Natural killer cell (primary cell): ENCODE results near the gene CPSF6. TPM values are rescaled to one million over a fixed set of nuclear protein-coding genes. Genes with fewer than 3 reads are reported as not detected.

Source experiments
- ATAC-seq, 3 donors: fragments of 150-1000 bp in 2 of 3; fragments of 200-7000 bp in 1 of 3; cut with Tn5 transposase; 1 replicate in 1 of 3; 2 replicates in 2 of 3; pipeline ENCODE4 v1.10.0; 2021; ENCODE audit warnings: mild to moderate bottlenecking in 2 of 3, moderate library complexity in 2 of 3
- DNase-seq, 2 donors: peaks; one replicate each; pipeline versions ENCODE4 v3.0.0 to v3.0.0-alpha.2; 2013 to 2021; ENCODE audit warnings: mixed read lengths in 1 of 2
- H3K27ac ChIP-seq: one replicate; pipeline ENCODE4 v1.5.1; 2013; ENCODE audit warnings: mild to moderate bottlenecking, low read length
- H3K27me3 ChIP-seq: one replicate; pipeline ENCODE4 v1.6.1; 2013; ENCODE audit warnings: low read length; ENCODE audit not compliant: control insufficient read depth, insufficient read depth
- H3K36me3 ChIP-seq: one replicate; pipeline ENCODE4 v1.6.1; 2013; ENCODE audit warnings: low read length; ENCODE audit not compliant: control insufficient read depth, insufficient read depth
- H3K4me1 ChIP-seq: one replicate; pipeline ENCODE4 v1.6.1; 2013; ENCODE audit warnings: low read length; ENCODE audit not compliant: control insufficient read depth, insufficient read depth
- H3K4me3 ChIP-seq: one replicate; pipeline ENCODE4 v1.5.1; 2013; ENCODE audit warnings: low read length
- H3K9me3 ChIP-seq: one replicate; pipeline ENCODE4 v1.6.1; 2013; ENCODE audit warnings: low read length; ENCODE audit not compliant: control insufficient read depth, insufficient read depth
- H3K27ac Mint-ChIP-seq, 2 donors: one replicate each; pipeline ENCODE4 v1.8.0; 2022; ENCODE audit warnings: mild to moderate bottlenecking in 2 of 2, mixed read lengths in 2 of 2, moderate library complexity in 1 of 2
- H3K27me3 Mint-ChIP-seq, 2 donors: one replicate each; pipeline ENCODE4 v1.8.0; 2022; ENCODE audit warnings: low read depth in 2 of 2, mixed read lengths in 2 of 2
- H3K36me3 Mint-ChIP-seq: one replicate; pipeline ENCODE4 v1.8.0; 2022; ENCODE audit warnings: mixed read lengths
- H3K4me1 Mint-ChIP-seq, 2 donors: one replicate each; pipeline ENCODE4 v1.8.0; 2022; ENCODE audit warnings: mixed read lengths in 2 of 2
- H3K4me3 Mint-ChIP-seq: one replicate; pipeline ENCODE4 v1.8.0; 2022; ENCODE audit warnings: mild to moderate bottlenecking, moderate library complexity, mixed read lengths
- H3K9me3 Mint-ChIP-seq, 2 donors: one replicate each; pipeline ENCODE4 v1.8.0; 2022; ENCODE audit warnings: mixed read lengths in 2 of 2
- WGBS: methylation state at CpG from one replicate; pipeline ENCODE4 v1.1.7; 2013; ENCODE audit warnings: missing lambda C conversion rate; ENCODE audit not compliant: insufficient coverage; 5-methylcytosine and 5-hydroxymethylcytosine counted together
- intact Hi-C: fragments of 100-400 bp; cut with micrococcal nuclease; formaldehyde crosslinking; loops from one replicate; pipeline ENCODE4 v1.14.2; 2022
- total RNA-seq, 4 donors: library from RNA; stranded (reverse); fragments of 120-200 nt in 1 of 4; gene quantifications; one replicate each; pipeline versions ENCODE4 v1.2.3 to v1.2.4, GENCODE V29; 2013 to 2022
- TF ChIP-seq, protein P1 (sequence below): fragments of 200-600 bp; IDR thresholded peaks from one replicate; pipeline ENCODE4 v1.8.0; 2022; ENCODE audit warnings: antibody characterized with exemption

Gene CPSF6
- total RNA-seq, 3 donors from 2014 or later (not counting 1 experiment from before 2014, with no cell fraction given): 88.5 to 99.4 (median 95.4) TPM

DNA sequence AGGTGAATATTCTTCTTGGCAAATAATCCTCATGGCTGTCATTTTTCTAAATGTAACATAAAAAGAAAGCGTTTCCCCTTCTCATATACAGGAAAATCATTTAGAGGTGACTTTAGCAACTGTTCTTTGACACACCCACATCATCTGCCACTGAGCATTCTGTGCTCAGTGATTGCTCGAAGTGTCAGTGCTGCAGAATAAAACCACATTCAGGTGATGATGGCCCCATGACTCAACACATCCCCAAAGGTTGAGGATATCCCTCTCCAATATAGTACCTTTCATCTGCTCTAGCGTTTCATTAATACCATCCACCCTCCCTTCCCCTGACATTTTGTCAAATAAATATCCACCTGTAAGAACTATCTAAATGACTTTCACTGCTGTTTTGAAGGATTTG, 28.7 kb upstream of the CPSF6 start:
- no peaks in the 10 kb centered on the region for H3K36me3 Mint-ChIP-seq
- ATAC-seq (no peak), DNase-seq (no peak)
- no peak overlapping the region for H3K27ac Mint-ChIP-seq
- TF ChIP-seq, protein P1, sequence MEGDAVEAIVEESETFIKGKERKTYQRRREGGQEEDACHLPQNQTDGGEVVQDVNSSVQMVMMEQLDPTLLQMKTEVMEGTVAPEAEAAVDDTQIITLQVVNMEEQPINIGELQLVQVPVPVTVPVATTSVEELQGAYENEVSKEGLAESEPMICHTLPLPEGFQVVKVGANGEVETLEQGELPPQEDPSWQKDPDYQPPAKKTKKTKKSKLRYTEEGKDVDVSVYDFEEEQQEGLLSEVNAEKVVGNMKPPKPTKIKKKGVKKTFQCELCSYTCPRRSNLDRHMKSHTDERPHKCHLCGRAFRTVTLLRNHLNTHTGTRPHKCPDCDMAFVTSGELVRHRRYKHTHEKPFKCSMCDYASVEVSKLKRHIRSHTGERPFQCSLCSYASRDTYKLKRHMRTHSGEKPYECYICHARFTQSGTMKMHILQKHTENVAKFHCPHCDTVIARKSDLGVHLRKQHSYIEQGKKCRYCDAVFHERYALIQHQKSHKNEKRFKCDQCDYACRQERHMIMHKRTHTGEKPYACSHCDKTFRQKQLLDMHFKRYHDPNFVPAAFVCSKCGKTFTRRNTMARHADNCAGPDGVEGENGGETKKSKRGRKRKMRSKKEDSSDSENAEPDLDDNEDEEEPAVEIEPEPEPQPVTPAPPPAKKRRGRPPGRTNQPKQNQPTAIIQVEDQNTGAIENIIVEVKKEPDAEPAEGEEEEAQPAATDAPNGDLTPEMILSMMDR: no peak
- H3K4me3 Mint-ChIP-seq: no peak overlapping the region
- H3K9me3 ChIP-seq: no peaks in the 10 kb centered on the region
- no peak overlapping the region for H3K4me3 ChIP-seq
- H3K27ac ChIP-seq: no peak overlapping the region
- H3K36me3 ChIP-seq: no peaks in the 10 kb centered on the region
- H3K9me3 Mint-ChIP-seq: no peaks in the 10 kb centered on the region
- intact Hi-C loops: no loop called here
- H3K4me1 ChIP-seq: no peaks in the 10 kb centered on the region
- peaks cover 5 to 11% of the 10 kb centered on the region in 2 donors for H3K27me3 Mint-ChIP-seq
- WGBS: 83% methylated on average over 3 of the region's 3 CpGs
- no peaks in the 10 kb centered on the region for H3K27me3 ChIP-seq
- H3K4me1 Mint-ChIP-seq: no peaks in the 10 kb centered on the region

DNA sequence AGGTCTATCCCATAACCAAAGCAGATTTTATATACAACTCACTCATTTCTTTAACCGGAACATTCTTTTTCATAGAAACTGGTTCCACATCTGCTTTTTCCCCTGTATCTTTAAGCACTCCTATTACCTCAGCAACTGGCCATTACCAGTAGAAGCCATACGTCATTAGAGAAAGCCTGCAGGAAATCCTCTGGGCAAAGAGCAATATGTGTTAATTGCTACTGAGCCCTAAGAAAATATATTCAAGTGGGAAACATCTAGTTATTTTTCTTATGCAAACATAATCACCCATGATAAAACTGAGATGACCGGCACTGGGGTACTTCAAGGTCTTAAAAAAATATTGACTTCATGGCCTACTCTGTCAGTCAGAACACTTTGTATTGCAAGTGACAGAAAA, 28.2 kb upstream of the CPSF6 start:
- no peak for DNase-seq
- no peak overlapping the region for H3K27ac Mint-ChIP-seq

DNA sequence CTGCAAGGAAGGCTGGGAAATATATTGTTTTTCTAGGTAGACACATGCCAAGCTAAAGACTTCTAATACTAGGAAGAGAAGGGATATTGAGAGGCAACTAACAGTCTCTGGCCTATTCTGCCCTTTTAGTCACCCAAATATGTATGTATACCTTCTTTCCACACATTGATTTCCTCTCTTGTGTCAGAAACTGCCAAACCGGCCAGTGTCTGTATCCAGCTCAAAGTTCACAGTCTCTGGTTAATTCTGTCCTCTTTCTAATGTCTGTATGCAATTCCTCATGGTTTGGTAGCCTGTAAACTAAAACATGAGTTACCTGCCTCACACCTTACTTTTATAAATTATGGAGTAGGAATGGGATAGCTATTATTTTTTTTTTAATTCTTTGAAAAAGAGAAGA, 25.2 kb upstream of the CPSF6 start:
- TF ChIP-seq, protein P1: no peak
- WGBS: 73% methylated on average over 1 of the region's 1 CpG
- no peaks in the 10 kb centered on the region for H3K4me1 Mint-ChIP-seq
- Histone ChIP-seq H3K27ac (no peak overlapping the region), H3K9me3 (no peaks in the 10 kb centered on the region), H3K36me3 (no peaks in the 10 kb centered on the region), H3K4me3 (no peak overlapping the region), H3K27me3 (no peaks in the 10 kb centered on the region), H3K4me1 (no peaks in the 10 kb centered on the region)
- no peak for ATAC-seq
- H3K36me3 Mint-ChIP-seq: no peaks in the 10 kb centered on the region
- H3K27me3 Mint-ChIP-seq: peaks cover 5 to 11% of the 10 kb centered on the region in 2 donors
- H3K9me3 Mint-ChIP-seq: no peaks in the 10 kb centered on the region
- intact Hi-C loops: no loop called here
- H3K4me3 Mint-ChIP-seq: no peak overlapping the region
- no peak for DNase-seq
- H3K27ac Mint-ChIP-seq: no peak overlapping the region

More for the DNA sequence above, 28.2 kb upstream of the CPSF6 start:
- H3K9me3 Mint-ChIP-seq: no peaks in the 10 kb centered on the region
- no peaks in the 10 kb centered on the region for H3K36me3 ChIP-seq
- no peak for ATAC-seq
- intact Hi-C loops: no loop called here
- H3K9me3 ChIP-seq: no peaks in the 10 kb centered on the region
- no peak overlapping the region for H3K27ac ChIP-seq
- H3K36me3 Mint-ChIP-seq: no peaks in the 10 kb centered on the region
- H3K4me3 ChIP-seq: no peak overlapping the region
- peaks cover 5 to 11% of the 10 kb centered on the region in 2 donors for H3K27me3 Mint-ChIP-seq
- no peaks in the 10 kb centered on the region for H3K4me1 Mint-ChIP-seq
- H3K4me3 Mint-ChIP-seq: no peak overlapping the region
- no peaks in the 10 kb centered on the region for H3K27me3 ChIP-seq
- TF ChIP-seq, protein P1: no peak
- WGBS: 96% methylated on average over 3 of the region's 3 CpGs
- no peaks in the 10 kb centered on the region for H3K4me1 ChIP-seq

DNA sequence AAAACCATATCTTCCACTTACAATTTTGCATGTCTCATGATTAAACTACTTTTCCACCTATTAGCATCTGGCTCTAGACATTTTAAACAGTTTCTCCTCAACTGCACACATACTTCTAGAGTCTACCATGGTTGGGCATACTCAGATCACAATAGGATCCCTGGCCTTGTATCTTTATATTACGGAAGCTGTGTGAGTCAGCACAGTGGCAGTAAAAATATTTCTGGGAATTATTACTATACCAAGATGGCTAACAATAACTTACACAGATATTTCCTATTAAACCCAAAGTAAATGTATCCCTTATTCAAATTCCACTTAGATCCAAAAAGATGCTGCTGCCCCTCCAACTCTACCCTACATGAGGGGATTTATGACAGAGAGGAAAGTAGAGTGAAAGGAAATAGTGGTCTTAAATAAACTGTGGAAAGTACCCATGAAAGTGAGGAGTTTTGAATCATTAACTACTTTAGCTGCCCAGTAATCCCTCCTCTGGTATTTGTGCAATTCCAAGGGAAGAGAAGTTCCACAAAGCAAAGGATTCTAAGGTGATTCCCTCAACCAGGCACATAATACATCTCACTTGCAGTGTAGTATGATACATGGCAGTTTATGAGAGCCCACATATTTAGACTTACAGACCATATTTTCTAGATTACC, 14.0 kb upstream of the CPSF6 start:
- ATAC-seq (no peak), DNase-seq (no peak)
- TF ChIP-seq, protein P1: no peak
- Histone ChIP-seq H3K4me1 (no peaks in the 10 kb centered on the region), H3K27ac (no peak overlapping the region), H3K27me3 (peaks cover 3% of the 10 kb centered on the region), H3K9me3 (no peaks in the 10 kb centered on the region), H3K36me3 (no peaks in the 10 kb centered on the region), H3K4me3 (no peak overlapping the region)
- WGBS: no CpG with 5 or more reads among the region's 1 CpG
- H3K4me1 Mint-ChIP-seq: no peaks in the 10 kb centered on the region
- no peaks in the 10 kb centered on the region for H3K9me3 Mint-ChIP-seq
- no peak overlapping the region for H3K4me3 Mint-ChIP-seq
- H3K27ac Mint-ChIP-seq: no peak overlapping the region
- H3K36me3 Mint-ChIP-seq: no peaks in the 10 kb centered on the region
- H3K27me3 Mint-ChIP-seq: peaks cover 7 to 8% of the 10 kb centered on the region in 2 donors
- intact Hi-C loops: no loop called here
